ENCODE data around the gene PRKAG2.

The PRKAG2 gene

DNA sequence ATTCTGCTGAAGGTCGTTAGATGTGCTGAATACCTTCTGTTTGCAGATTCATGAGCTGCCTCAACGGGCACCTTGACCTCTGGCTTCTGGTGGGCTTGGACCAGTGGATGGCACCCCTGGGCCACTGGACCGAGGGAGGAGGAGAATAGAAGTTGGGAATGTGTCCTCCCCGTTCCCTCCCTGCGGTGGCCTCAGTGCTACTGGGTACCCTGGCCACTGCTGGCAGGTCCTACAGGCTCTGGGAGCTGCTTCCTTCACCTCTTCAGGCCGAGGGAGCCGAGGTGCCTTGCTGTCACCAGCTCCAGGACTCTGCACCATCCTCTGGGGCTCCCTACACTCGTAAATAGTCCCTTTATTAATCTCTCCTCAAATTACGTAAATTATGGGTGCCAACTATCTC is 47.1 kb upstream of the PRKAG2 start:
- Histone ChIP-seq H3K9me3 (ENCODE audit: control insufficient read depth, low read length) (no peaks in the 10 kb centered on the region), H3K4me3 (ENCODE audit: low read depth, low read length) (no peak overlapping the region), H3K4me2 (ENCODE audit: low read length) (no peak overlapping the region), H3K9ac (no peak overlapping the region), H3K27ac (no peak overlapping the region), H3K36me3 (ENCODE audit: control insufficient read depth, insufficient read depth, low read length) (no peaks in the 10 kb centered on the region), H3K27me3 (ENCODE audit: control insufficient read depth, insufficient read depth, low read length) (no peaks in the 10 kb centered on the region), H3K79me2 (no peaks in the 10 kb centered on the region), H2AFZ (no peak overlapping the region), H3K4me1 (no peaks in the 10 kb centered on the region)
- no peak for TF ChIP-seq CTCF (IDR thresholded peaks at IDR 0.05)

DNA sequence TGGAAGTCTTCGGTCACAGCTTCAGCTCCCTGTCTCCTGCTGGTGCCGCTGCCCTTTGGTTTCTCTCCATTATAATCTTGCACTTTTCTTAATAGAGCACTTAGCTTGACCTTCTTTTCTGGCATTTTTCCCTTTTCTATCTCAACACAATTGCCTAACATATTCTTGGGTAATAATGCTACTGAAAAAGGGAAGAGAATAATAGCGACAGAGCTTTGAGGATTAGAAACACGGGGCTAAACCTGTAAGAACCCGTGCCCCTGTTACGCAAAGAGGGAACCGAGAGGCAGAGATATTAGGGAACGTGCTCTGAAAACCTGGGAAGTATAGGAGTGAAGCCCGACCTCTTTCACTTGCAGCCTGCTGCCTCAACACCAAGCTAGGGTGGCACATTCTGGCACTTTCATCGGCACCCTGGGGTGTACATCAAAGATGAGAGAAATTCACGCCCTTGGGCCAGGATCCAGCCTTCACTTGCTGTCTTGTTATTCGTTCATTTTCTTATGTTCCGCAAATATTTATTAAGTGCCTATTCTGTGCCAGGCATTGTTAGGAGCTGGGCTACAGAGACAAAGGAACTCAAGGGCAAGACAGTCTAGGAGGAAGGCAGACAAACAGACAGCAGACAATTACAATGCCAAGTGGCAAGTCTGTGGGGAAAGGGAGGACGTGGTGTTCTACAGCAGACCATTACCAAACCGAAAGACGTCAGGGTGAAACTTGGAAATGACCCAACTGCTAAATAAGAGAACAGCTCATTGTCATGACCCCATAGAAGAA is 46.4 kb upstream of the PRKAG2 start:
- Histone ChIP-seq H3K27me3 (ENCODE audit: control insufficient read depth, insufficient read depth, low read length) (no peaks in the 10 kb centered on the region), H3K36me3 (ENCODE audit: control insufficient read depth, insufficient read depth, low read length) (no peaks in the 10 kb centered on the region), H2AFZ (no peak overlapping the region), H3K9ac (no peak overlapping the region), H3K4me2 (ENCODE audit: low read length) (no peak overlapping the region), H3K27ac (no peak overlapping the region), H3K9me3 (ENCODE audit: control insufficient read depth, low read length) (no peaks in the 10 kb centered on the region), H3K79me2 (no peaks in the 10 kb centered on the region), H3K4me3 (ENCODE audit: low read depth, low read length) (no peak overlapping the region), H3K4me1 (no peaks in the 10 kb centered on the region)
- no peak for TF ChIP-seq CTCF (IDR thresholded peaks at IDR 0.05)

- Histone ChIP-seq H3K9me3 (ENCODE audit: control insufficient read depth, low read length) (no peaks in the 10 kb centered on the region), H3K4me3 (ENCODE audit: low read depth, low read length) (no peak overlapping the region), H3K36me3 (ENCODE audit: control insufficient read depth, insufficient read depth, low read length) (no peaks in the 10 kb centered on the region), H3K9ac (no peak overlapping the region), H3K4me2 (ENCODE audit: low read length) (no peak overlapping the region), H3K27me3 (ENCODE audit: control insufficient read depth, insufficient read depth, low read length) (no peaks in the 10 kb centered on the region), H2AFZ (no peak overlapping the region), H3K27ac (no peak overlapping the region), H3K79me2 (no peaks in the 10 kb centered on the region), H3K4me1 (peaks cover 3% of the 10 kb centered on the region)
- TF ChIP-seq CTCF (IDR thresholded peaks at IDR 0.05) = no peak
Measured at GRCh38 chr7:151921451-151921850, 44.5 kb upstream of the PRKAG2 start.

GRCh38 chr7:151920488-151920887 is 43.6 kb upstream of the PRKAG2 start:
- no peak for TF ChIP-seq CTCF (IDR thresholded peaks at IDR 0.05)
- Histone ChIP-seq H3K4me2 (ENCODE audit: low read length) (no peak overlapping the region), H3K36me3 (ENCODE audit: control insufficient read depth, insufficient read depth, low read length) (no peaks in the 10 kb centered on the region), H3K79me2 (no peaks in the 10 kb centered on the region), H3K27me3 (ENCODE audit: control insufficient read depth, insufficient read depth, low read length) (no peaks in the 10 kb centered on the region), H3K9ac (no peak overlapping the region), H3K27ac (no peak overlapping the region), H3K4me1 (peaks cover 3% of the 10 kb centered on the region), H3K4me3 (ENCODE audit: low read depth, low read length) (no peak overlapping the region), H3K9me3 (ENCODE audit: control insufficient read depth, low read length) (no peaks in the 10 kb centered on the region), H2AFZ (no peak overlapping the region)

GRCh38 chr7:151919595-151919994 is 42.7 kb upstream of the PRKAG2 start:
- Histone ChIP-seq H3K4me3 (ENCODE audit: low read depth, low read length) (no peak overlapping the region), H3K4me1 (peaks cover 3% of the 10 kb centered on the region), H3K9ac (no peak overlapping the region), H3K36me3 (ENCODE audit: control insufficient read depth, insufficient read depth, low read length) (no peaks in the 10 kb centered on the region), H3K9me3 (ENCODE audit: control insufficient read depth, low read length) (no peaks in the 10 kb centered on the region), H2AFZ (no peak overlapping the region), H3K27me3 (ENCODE audit: control insufficient read depth, insufficient read depth, low read length) (no peaks in the 10 kb centered on the region), H3K27ac (no peak overlapping the region), H3K79me2 (no peaks in the 10 kb centered on the region), H3K4me2 (ENCODE audit: low read length) (no peak overlapping the region)
- TF ChIP-seq CTCF (IDR thresholded peaks at IDR 0.05) = no peak
